IPS-15b (cell line): ENCODE measurements around the gene MVP.
A peak's percentile ranks its signal among the peaks of the same experiment; 100 is the strongest.

Experiments used
- H3K27me3 ChIP-seq: one replicate; pipeline ENCODE4 v1.6.1; 2013; ENCODE audit warnings: low read length; ENCODE audit not compliant: control insufficient read depth, insufficient read depth
- H3K36me3 ChIP-seq: one replicate; pipeline ENCODE4 v1.6.1; 2013; ENCODE audit warnings: low read length; ENCODE audit not compliant: control insufficient read depth, insufficient read depth
- H3K4me1 ChIP-seq: one replicate; pipeline ENCODE4 v1.6.1; 2013; ENCODE audit warnings: mild to moderate bottlenecking, low read length; ENCODE audit not compliant: control insufficient read depth, insufficient read depth
- H3K4me3 ChIP-seq: one replicate; pipeline ENCODE4 v1.5.1; 2013; ENCODE audit warnings: low read depth, low read length
- H3K9ac ChIP-seq: one replicate; pipeline ENCODE4 v1.6.1; 2013; ENCODE audit warnings: low read depth, mild to moderate bottlenecking, low read length
- H3K9me3 ChIP-seq: one replicate; pipeline ENCODE4 v1.6.1; 2013; ENCODE audit warnings: mild to moderate bottlenecking, low read length; ENCODE audit not compliant: control insufficient read depth, insufficient read depth

The MVP gene

GRCh38 chr16:29812754-29813643 lies 7.3 kb upstream of the MVP start:
- H3K4me1 ChIP-seq, result peaks cover 15% of the 10 kb centered on the region
- H3K9me3 ChIP-seq, result no peaks in the 10 kb centered on the region
- H3K4me3 ChIP-seq, result peak overlapping the region; percentile 87
- H3K36me3 ChIP-seq, result peaks cover 15% of the 10 kb centered on the region
- H3K9ac ChIP-seq, result no peak overlapping the region
- no peaks in the 10 kb centered on the region for H3K27me3 ChIP-seq

- Histone ChIP-seq H3K27me3 (no peaks in the 10 kb centered on the region), H3K4me3 (peak overlapping the region; percentile 90), H3K4me1 (peaks cover 10% of the 10 kb centered on the region), H3K36me3 (peaks cover 18% of the 10 kb centered on the region), H3K9ac (no peak overlapping the region), H3K9me3 (no peaks in the 10 kb centered on the region)
These were observed 6.4 kb upstream of the MVP start for GRCh38 chr16:29813644-29814562.

GRCh38 chr16:29814592-29814991 lies 5.7 kb upstream of the MVP start:
- peak overlapping the region; percentile 47 for H3K9ac ChIP-seq
- H3K36me3 ChIP-seq, result peaks cover 19% of the 10 kb centered on the region
- H3K4me3 ChIP-seq, result peak overlapping the region; percentile 90

GRCh38 chr16:29815032-29815721 lies 5.1 kb upstream of the MVP start:
- peaks cover 8% of the 10 kb centered on the region for H3K4me1 ChIP-seq
- peaks cover 21% of the 10 kb centered on the region for H3K36me3 ChIP-seq
- no peaks in the 10 kb centered on the region for H3K9me3 ChIP-seq
- H3K27me3 ChIP-seq, result no peaks in the 10 kb centered on the region
- peak overlapping the region; percentile 90 for H3K4me3 ChIP-seq
- H3K9ac ChIP-seq, result peak overlapping the region; percentile 47

More at GRCh38 chr16:29814592-29814991, 5.7 kb upstream of the MVP start:
- Histone ChIP-seq H3K27me3 (no peaks in the 10 kb centered on the region), H3K4me1 (peaks cover 8% of the 10 kb centered on the region), H3K9me3 (no peaks in the 10 kb centered on the region)

GRCh38 chr16:29815793-29816693 lies 4.2 kb upstream of the MVP start, which contains the start of gene PAGR1:
Gene PAGR1 (plus strand): TSS chr16:29816152. CDS start chr16:29816526, 374 bp downstream.
- Histone ChIP-seq H3K9me3 (no peaks in the 10 kb centered on the region), H3K4me3 (peak within 1 kb of the TSS; percentile 90), H3K27me3 (no peaks in the 10 kb centered on the region), H3K4me1 (peaks cover 6% of the 10 kb centered on the region), H3K36me3 (peaks cover 26% of the 10 kb centered on the region), H3K9ac (peak within 1 kb of the TSS; percentile 94)

GRCh38 chr16:29816694-29817441 lies 3.4 kb upstream of the MVP start:
- H3K4me1 ChIP-seq, result peaks cover 6% of the 10 kb centered on the region
- no peaks in the 10 kb centered on the region for H3K9me3 ChIP-seq
- peaks cover 26% of the 10 kb centered on the region for H3K36me3 ChIP-seq
- H3K9ac ChIP-seq, result peak overlapping the region; percentile 94
- H3K27me3 ChIP-seq, result no peaks in the 10 kb centered on the region
- H3K4me3 ChIP-seq, result peak overlapping the region; percentile 90

- Histone ChIP-seq H3K36me3 (peaks cover 26% of the 10 kb centered on the region), H3K27me3 (no peaks in the 10 kb centered on the region), H3K9me3 (no peaks in the 10 kb centered on the region), H3K4me1 (peaks cover 6% of the 10 kb centered on the region), H3K9ac (no peak overlapping the region), H3K4me3 (no peak overlapping the region)
These were observed 2.2 kb upstream of the MVP start for GRCh38 chr16:29818082-29818481.

GRCh38 chr16:29819506-29819905 lies 756 bp upstream of the MVP start:
- H3K4me3 ChIP-seq, result no peak overlapping the region
- H3K4me1 ChIP-seq, result peaks cover 4% of the 10 kb centered on the region
- H3K36me3 ChIP-seq, result peaks cover 26% of the 10 kb centered on the region
- no peaks in the 10 kb centered on the region for H3K27me3 ChIP-seq
- H3K9me3 ChIP-seq, result no peaks in the 10 kb centered on the region
- H3K9ac ChIP-seq, result no peak overlapping the region

- Histone ChIP-seq H3K4me3 (no peak overlapping the region), H3K9me3 (no peaks in the 10 kb centered on the region), H3K4me1 (peaks cover 4% of the 10 kb centered on the region)
These were observed 724 bp downstream of the MVP start for GRCh38 chr16:29820730-29821642.

More at GRCh38 chr16:29820730-29821642, 724 bp downstream of the MVP start:
- Histone ChIP-seq H3K36me3 (peaks cover 26% of the 10 kb centered on the region), H3K9ac (no peak overlapping the region), H3K27me3 (no peaks in the 10 kb centered on the region)
